Suprapubic skin (tissue), 4 donors: Measurements from ENCODE around the gene ADRA1B.

Experiments used
- CTCF ChIP-seq, 2 donors: fragments of 200-600 bp in 1 of 2; fragments of 450-650 bp in 1 of 2; sonication (generic) in 1 of 2; IDR thresholded peaks; one replicate each; pipeline ENCODE4 v1.5.1; 2016 to 2019; ENCODE audit warnings: antibody characterized with exemption in 2 of 2, mild to moderate bottlenecking in 1 of 2, moderate library complexity in 1 of 2
- EP300 ChIP-seq: sonication (generic); formaldehyde crosslinking; IDR thresholded peaks from one replicate; pipeline ENCODE4 v1.6.1; 2017; ENCODE audit warnings: antibody characterized with exemption
- POLR2A ChIP-seq, 2 donors: fragments of 450-650 bp; IDR thresholded peaks; one replicate each; pipeline ENCODE4 v1.6.1; 2017; ENCODE audit warnings: antibody characterized with exemption in 2 of 2, mild to moderate bottlenecking in 2 of 2, moderate library complexity in 2 of 2
- POLR2AphosphoS5 ChIP-seq, 3 donors: sonication (generic); formaldehyde crosslinking; IDR thresholded peaks; one replicate each; pipeline ENCODE4 v1.6.1; 2017; ENCODE audit warnings: antibody characterized with exemption in 3 of 3

- TF ChIP-seq POLR2A (IDR thresholded peaks at IDR 0.05) (no peak), CTCF (IDR thresholded peaks at IDR 0.05) (no peak), EP300 (no peak), POLR2AphosphoS5 (IDR thresholded peaks at IDR 0.05) (no peak)
These were observed 13.7 kb upstream of the ADRA1B start for GRCh38 chr5:159902444-159903121.
